HFF-Myc (cell line): ENCODE results near the gene SUOX.

ENCODE experiments used
- DNase-seq: peaks from one replicate; pipeline ENCODE4 v3.0.0-alpha.2; 2011; ENCODE audit warnings: low read depth; ENCODE audit errors: extremely low read depth
- H3K4me3 ChIP-seq: replicated peaks from 2 replicates; pipeline ENCODE4 v1.5.1; 2011; ENCODE audit warnings: low read depth, mild to moderate bottlenecking, control low read depth, low read length
- CTCF ChIP-seq: IDR thresholded peaks from 2 replicates; pipeline ENCODE4 v1.5.1; 2012; ENCODE audit warnings: mild to moderate bottlenecking, low read depth, low read length, control low read depth; ENCODE audit errors: missing control alignments

Gene SUOX

GRCh38 chr12:56010111-56010570 lies 13.1 kb downstream of the SUOX start:
- no peak for DNase-seq
- TF ChIP-seq CTCF = no peak
- no peak overlapping the region for H3K4me3 ChIP-seq

GRCh38 chr12:56011509-56012090 lies 14.5 kb downstream of the SUOX start:
- H3K4me3 ChIP-seq = no peak overlapping the region
- TF ChIP-seq CTCF = no peak
- DNase-seq = no peak

GRCh38 chr12:56013482-56013881 lies 16.4 kb downstream of the SUOX start:
- TF ChIP-seq CTCF = no peak
- DNase-seq = no peak
- H3K4me3 ChIP-seq = no peak overlapping the region

GRCh38 chr12:56014205-56014604 lies 17.1 kb downstream of the SUOX start:
- DNase-seq = no peak
- TF ChIP-seq CTCF = no peak
- no peak overlapping the region for H3K4me3 ChIP-seq

GRCh38 chr12:56017181-56017580 lies 20.1 kb downstream of the SUOX start:
- H3K4me3 ChIP-seq = no peak overlapping the region
- no peak for DNase-seq
- no peak for TF ChIP-seq CTCF

- TF ChIP-seq CTCF = no peak
- no peak overlapping the region for H3K4me3 ChIP-seq
- DNase-seq = no peak
Observed at GRCh38 chr12:56018356-56018755, 21.3 kb downstream of the SUOX start.
